ENCODE measurements around the gene CAPN14.

Gene CAPN14

DNA sequence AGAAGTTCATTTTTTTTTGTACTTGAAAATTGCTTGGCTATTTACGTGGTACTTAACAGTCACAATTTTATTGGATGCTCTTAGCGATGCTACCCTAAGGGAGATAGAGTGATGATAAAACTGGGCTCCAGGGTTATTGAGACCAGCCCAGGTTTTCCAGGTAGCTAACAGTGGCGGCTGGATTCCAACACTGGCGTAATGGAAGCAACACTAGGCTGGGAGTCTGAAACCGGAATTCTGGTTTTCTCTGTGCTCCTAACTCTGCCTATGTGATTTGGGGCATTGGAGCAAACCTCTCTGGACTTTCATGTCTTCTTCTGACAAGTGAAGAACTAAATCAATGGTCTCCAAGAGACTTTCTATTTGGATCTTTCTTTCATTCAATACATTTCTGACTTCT lies 69.7 kb downstream of the CAPN14 start (continued):
- TF ChIP-seq PATZ1 (CRISPR knock-in tag; IDR thresholded peaks at IDR 0.05; ENCODE audit: borderline replicate concordance) (no peak), ESRRG (CRISPR knock-in tag; IDR thresholded peaks at IDR 0.05) (no peak), ZNF565 (CRISPR knock-in tag; conservative IDR thresholded peaks at IDR 0.05; ENCODE audit: low read depth) (no peak), ISL1 (CRISPR knock-in tag; IDR thresholded peaks at IDR 0.05) (no peak), BACH2 (CRISPR knock-in tag; IDR thresholded peaks at IDR 0.05; ENCODE audit: borderline replicate concordance) (no peak), ZFP30 (CRISPR knock-in tag; IDR thresholded peaks at IDR 0.05) (no peak), TCF4 (CRISPR knock-in tag; IDR thresholded peaks at IDR 0.05; ENCODE audit: borderline replicate concordance) (no peak), ARNTL (CRISPR knock-in tag; IDR thresholded peaks at IDR 0.05; ENCODE audit: borderline replicate concordance, low read depth) (no peak), ZFP3 (CRISPR knock-in tag; IDR thresholded peaks at IDR 0.05) (no peak), SNAI2 (CRISPR knock-in tag; IDR thresholded peaks at IDR 0.05) (no peak)

GRCh38 chr2:31142110-31142509 lies 75.2 kb downstream of the CAPN14 start:
- ATAC-seq: no peak
- no peak for TF ChIP-seq ZNF565 (CRISPR knock-in tag; conservative IDR thresholded peaks at IDR 0.05; ENCODE audit: low read depth)
- TF ChIP-seq ARNTL (CRISPR knock-in tag; IDR thresholded peaks at IDR 0.05; ENCODE audit: borderline replicate concordance, low read depth): no peak
- no peak for TF ChIP-seq ISL1 (CRISPR knock-in tag; IDR thresholded peaks at IDR 0.05)
- TF ChIP-seq PATZ1 (CRISPR knock-in tag; IDR thresholded peaks at IDR 0.05; ENCODE audit: borderline replicate concordance): no peak
- no peak for TF ChIP-seq CREB5 (CRISPR knock-in tag; IDR thresholded peaks at IDR 0.05; ENCODE audit: low read depth)
- no peak for TF ChIP-seq TOX (CRISPR knock-in tag; IDR thresholded peaks at IDR 0.05; ENCODE audit: borderline replicate concordance)
- no peak for TF ChIP-seq OSR1 (CRISPR knock-in tag; IDR thresholded peaks at IDR 0.05)
- TF ChIP-seq PPARA (CRISPR knock-in tag; IDR thresholded peaks at IDR 0.05; ENCODE audit: borderline replicate concordance): no peak
- TF ChIP-seq TCF4 (CRISPR knock-in tag; IDR thresholded peaks at IDR 0.05; ENCODE audit: borderline replicate concordance): no peak
- TF ChIP-seq TSHZ2 (CRISPR knock-in tag; IDR thresholded peaks at IDR 0.05): no peak

DNA sequence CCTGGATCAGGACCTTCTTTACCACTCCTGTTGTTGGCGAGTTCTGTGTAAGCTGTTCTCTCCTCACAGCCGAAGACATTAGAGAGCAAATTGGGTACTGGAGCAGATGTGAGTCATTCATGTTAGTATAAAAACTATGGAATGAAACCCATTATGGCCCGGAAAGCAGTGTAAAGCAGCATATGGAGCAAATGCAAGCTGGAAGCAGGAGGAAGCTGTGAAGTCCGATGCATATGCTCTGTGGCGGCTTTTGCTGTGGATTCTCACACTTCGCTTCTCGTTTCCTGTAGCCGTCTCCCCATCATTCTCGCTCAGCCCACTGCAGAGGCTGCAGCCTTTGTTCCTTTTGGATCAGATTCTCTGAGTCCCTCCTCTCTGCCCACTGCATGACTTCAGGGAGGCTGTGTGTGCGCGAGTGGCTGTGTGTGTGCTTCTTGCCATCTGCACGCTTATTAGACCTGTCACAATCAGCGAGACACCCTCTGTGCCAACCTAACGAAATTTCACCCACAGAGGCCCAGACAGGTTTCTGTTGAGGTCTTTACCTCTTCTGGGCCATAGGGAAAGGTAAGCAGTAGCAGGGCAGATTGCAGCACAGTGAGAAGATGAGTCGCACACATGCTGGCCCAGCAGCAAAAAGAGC lies 75.8 kb downstream of the CAPN14 start:
- ATAC-seq: no peak
- TF ChIP-seq POU6F1 (CRISPR knock-in tag; IDR thresholded peaks at IDR 0.05; ENCODE audit: borderline replicate concordance, low read depth) (no peak), GLIS3 (CRISPR knock-in tag; IDR thresholded peaks at IDR 0.05) (no peak), TCF4 (CRISPR knock-in tag; IDR thresholded peaks at IDR 0.05; ENCODE audit: borderline replicate concordance) (no peak), TSHZ2 (CRISPR knock-in tag; IDR thresholded peaks at IDR 0.05) (no peak), CSRNP3 (CRISPR knock-in tag; IDR thresholded peaks at IDR 0.05) (no peak), CSDC2 (CRISPR knock-in tag; IDR thresholded peaks at IDR 0.05) (no peak), TOX (CRISPR knock-in tag; IDR thresholded peaks at IDR 0.05; ENCODE audit: borderline replicate concordance) (no peak), ZNF70 (CRISPR knock-in tag; IDR thresholded peaks at IDR 0.05) (no peak), ZFP30 (CRISPR knock-in tag; IDR thresholded peaks at IDR 0.05) (no peak), SNAI2 (CRISPR knock-in tag; IDR thresholded peaks at IDR 0.05) (no peak), PATZ1 (CRISPR knock-in tag; IDR thresholded peaks at IDR 0.05; ENCODE audit: borderline replicate concordance) (no peak), OSR1 (CRISPR knock-in tag; IDR thresholded peaks at IDR 0.05) (no peak)
